B cell (primary cell): ENCODE measurements around the gene CYP27C1.

Experiments used
- EZH2 ChIP-seq: IDR thresholded peaks from 2 replicates; pipeline ENCODE4 v1.6.1; 2012; ENCODE audit warnings: borderline replicate concordance, low read depth, mild to moderate bottlenecking, moderate library complexity, low read length; ENCODE audit not compliant: insufficient read depth, poor library complexity, severe bottlenecking
- TF ChIP-seq, protein P1 (sequence below): fragments of 200-600 bp; IDR thresholded peaks from one replicate; pipeline ENCODE4 v1.8.0; 2022; ENCODE audit warnings: antibody characterized with exemption, mild to moderate bottlenecking

DNA sequence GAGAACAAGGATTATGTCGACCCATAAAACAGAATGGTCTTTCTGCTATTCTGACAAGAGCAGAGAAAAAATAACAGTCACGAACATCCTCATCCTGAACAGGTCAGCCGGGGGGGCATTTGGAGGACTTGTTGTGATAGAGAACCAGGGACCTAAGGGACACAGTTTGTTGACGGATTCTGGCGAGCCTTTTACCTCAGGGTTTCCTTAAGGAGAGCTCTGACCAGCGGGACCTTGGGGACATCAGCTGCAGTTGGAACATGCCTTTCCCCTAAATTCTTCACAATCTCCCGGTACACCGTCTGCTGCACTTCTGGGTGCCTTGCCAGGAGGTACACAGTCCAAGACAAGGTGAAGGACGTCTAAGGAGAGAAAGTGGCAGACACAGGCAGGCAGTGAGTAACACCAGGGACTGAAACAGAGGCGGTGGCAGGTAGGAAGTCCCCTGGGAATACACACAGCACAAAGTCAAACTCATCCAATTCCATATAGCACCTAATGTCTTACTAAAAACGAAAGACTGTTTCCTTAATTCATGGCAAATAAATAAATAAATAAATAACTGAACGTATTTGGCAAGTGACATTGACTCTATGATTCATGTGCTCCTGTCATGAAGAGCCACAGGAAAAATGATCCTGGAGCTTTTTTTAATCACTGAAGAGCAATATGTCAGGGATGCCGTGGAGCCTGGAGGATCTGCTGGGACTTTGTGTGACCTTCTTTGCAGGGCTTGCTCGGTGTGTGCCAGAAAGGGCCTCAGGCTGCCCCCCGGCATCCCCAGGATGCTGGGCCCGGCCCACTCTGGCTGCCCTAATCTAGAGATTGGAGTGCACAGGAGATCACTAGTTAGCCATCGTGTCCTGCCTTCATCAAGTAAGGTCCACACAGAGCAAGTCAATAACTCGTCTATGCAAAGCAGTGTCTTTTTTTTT is 24.7 kb downstream of the CYP27C1 start:
- TF ChIP-seq, protein P1, sequence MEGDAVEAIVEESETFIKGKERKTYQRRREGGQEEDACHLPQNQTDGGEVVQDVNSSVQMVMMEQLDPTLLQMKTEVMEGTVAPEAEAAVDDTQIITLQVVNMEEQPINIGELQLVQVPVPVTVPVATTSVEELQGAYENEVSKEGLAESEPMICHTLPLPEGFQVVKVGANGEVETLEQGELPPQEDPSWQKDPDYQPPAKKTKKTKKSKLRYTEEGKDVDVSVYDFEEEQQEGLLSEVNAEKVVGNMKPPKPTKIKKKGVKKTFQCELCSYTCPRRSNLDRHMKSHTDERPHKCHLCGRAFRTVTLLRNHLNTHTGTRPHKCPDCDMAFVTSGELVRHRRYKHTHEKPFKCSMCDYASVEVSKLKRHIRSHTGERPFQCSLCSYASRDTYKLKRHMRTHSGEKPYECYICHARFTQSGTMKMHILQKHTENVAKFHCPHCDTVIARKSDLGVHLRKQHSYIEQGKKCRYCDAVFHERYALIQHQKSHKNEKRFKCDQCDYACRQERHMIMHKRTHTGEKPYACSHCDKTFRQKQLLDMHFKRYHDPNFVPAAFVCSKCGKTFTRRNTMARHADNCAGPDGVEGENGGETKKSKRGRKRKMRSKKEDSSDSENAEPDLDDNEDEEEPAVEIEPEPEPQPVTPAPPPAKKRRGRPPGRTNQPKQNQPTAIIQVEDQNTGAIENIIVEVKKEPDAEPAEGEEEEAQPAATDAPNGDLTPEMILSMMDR, result no peak
- TF ChIP-seq EZH2, result no peak
